HepG2 (cell line): ENCODE data around the gene ZNF211. TPM values are rescaled to one million over a fixed set of nuclear protein-coding genes. Genes with fewer than 3 reads are reported as not detected.

ENCODE experiments used
- ELF1 ChIP-seq: sonication (generic); formaldehyde crosslinking; IDR thresholded peaks from 2 replicates; pipeline ENCODE4 v1.4.0; 2020; ENCODE audit warnings: missing genetic modification reagents
- GATAD1 ChIP-seq: IDR thresholded peaks from 2 replicates; pipeline ENCODE4 v1.6.1; 2016; ENCODE audit warnings: missing genetic modification reagents, missing compliant biosample characterization
- HNF1A ChIP-seq, 2 experiments: sonication (generic) in 1 of 2; formaldehyde crosslinking in 1 of 2; IDR thresholded peaks; 2 replicates each; pipeline versions ENCODE4 v1.4.0 to v1.6.1; 2016 to 2020; ENCODE audit warnings: borderline replicate concordance in 1 of 2, low read depth in 1 of 2, mild to moderate bottlenecking in 1 of 2, missing genetic modification reagents in 1 of 2
- HOXA3 ChIP-seq: sonication (generic); formaldehyde crosslinking; IDR thresholded peaks from 2 replicates; pipeline ENCODE4 v1.5.0; 2020; ENCODE audit warnings: missing genetic modification reagents
- IRF2 ChIP-seq: IDR thresholded peaks from 2 replicates; pipeline ENCODE4 v1.6.1; 2018; ENCODE audit warnings: missing genetic modification reagents, missing compliant biosample characterization
- NRL ChIP-seq: sonication (generic); formaldehyde crosslinking; IDR thresholded peaks from 2 replicates; pipeline ENCODE4 v1.5.0; 2020; ENCODE audit warnings: missing genetic modification reagents, mild to moderate bottlenecking, moderate library complexity, borderline replicate concordance
- POLR2G ChIP-seq: fragments of 200-400 bp; formaldehyde crosslinking; IDR thresholded peaks from 2 replicates; pipeline ENCODE4 v1.6.1; 2018; ENCODE audit warnings: mild to moderate bottlenecking, low read depth, low read length, moderate library complexity
- TAF1 ChIP-seq: sonication (generic); formaldehyde crosslinking; IDR thresholded peaks from 2 replicates; pipeline ENCODE4 v1.4.0; 2020; ENCODE audit warnings: missing genetic modification reagents
- ZFX ChIP-seq: sonication (generic); formaldehyde crosslinking; IDR thresholded peaks from 2 replicates; pipeline ENCODE4 v1.4.0; 2020; ENCODE audit warnings: mild to moderate bottlenecking, low read depth, missing genetic modification reagents, moderate library complexity
- ZNF251 ChIP-seq: sonication (generic); formaldehyde crosslinking; IDR thresholded peaks from 2 replicates; pipeline ENCODE4 v1.9.0; 2021; ENCODE audit warnings: mild to moderate bottlenecking, missing genetic modification reagents
- ZNF256 ChIP-seq: sonication (generic); formaldehyde crosslinking; conservative IDR thresholded peaks from 2 replicates; pipeline ENCODE4 v1.4.0; 2020; ENCODE audit warnings: missing genetic modification reagents
- ZNF556 ChIP-seq: sonication (generic); formaldehyde crosslinking; IDR thresholded peaks from 2 replicates; pipeline ENCODE4 v1.4.0; 2020; ENCODE audit warnings: mild to moderate bottlenecking, missing genetic modification reagents, borderline replicate concordance
- ZNF569 ChIP-seq: sonication (generic); formaldehyde crosslinking; IDR thresholded peaks from 2 replicates; pipeline ENCODE4 v1.5.0; 2020; ENCODE audit warnings: mild to moderate bottlenecking, missing genetic modification reagents, moderate library complexity, borderline replicate concordance
- ZNF883 ChIP-seq: sonication (generic); formaldehyde crosslinking; IDR thresholded peaks from 2 replicates; pipeline ENCODE4 v1.5.1; 2020; ENCODE audit warnings: mild to moderate bottlenecking, missing genetic modification reagents; ENCODE audit errors: not compliant biosample characterization
- polyA plus RNA-seq, 8 experiments: library from polyadenylated mRNA; depleted of rRNA in 3 of 8; stranded (reverse) in 7 of 8; unstranded in 1 of 8; fragments of >200 nt; fragmentation: Illumina TruSeq in 4 of 8; extraction: Trizol in 4 of 8; gene quantifications; 2 replicates each; pipeline versions ENCODE4 v1.2.1 to v1.2.3, GENCODE V29; 2011 to 2016; ENCODE audit warnings: low read depth in 4 of 8, missing spikeins in 1 of 8, mixed read lengths in 1 of 8; ENCODE audit not compliant: insufficient read depth in 1 of 8
- total RNA-seq, 5 experiments: library from RNA; depleted of rRNA; stranded (reverse); fragments of >200 nt; fragmentation: Illumina TruSeq; extraction: Trizol; gene quantifications; 2 replicates each; pipeline ENCODE4 v1.2.3, GENCODE V29; 2016; ENCODE audit warnings: low read depth in 1 of 5
- TF ChIP-seq, protein P1 (sequence below): sonication (generic); formaldehyde crosslinking; IDR thresholded peaks from 2 replicates; pipeline ENCODE4 v1.5.0; 2020; ENCODE audit warnings: mild to moderate bottlenecking, missing genetic modification reagents, moderate library complexity
- TF ChIP-seq, protein P2 (sequence below): sonication (generic); formaldehyde crosslinking; IDR thresholded peaks from 2 replicates; pipeline ENCODE4 v1.4.0; 2020; ENCODE audit warnings: missing genetic modification reagents, low read depth, mild to moderate bottlenecking, borderline replicate concordance
- TF ChIP-seq, protein P3 (sequence below): sonication (generic); formaldehyde crosslinking; IDR thresholded peaks from 2 replicates; pipeline ENCODE4 v1.8.0; 2022; ENCODE audit warnings: missing genetic modification reagents, low read depth, mild to moderate bottlenecking, borderline replicate concordance
- TF ChIP-seq, protein P4 (sequence below): IDR thresholded peaks from 2 replicates; pipeline ENCODE4 v1.6.1; 2016; ENCODE audit warnings: missing compliant biosample characterization, missing genetic modification reagents, borderline replicate concordance

Gene ZNF211
- total and polyA plus RNA-seq, 2 of the 13 experiments (the other 11 are each of a cell fraction or from before 2014, with no cell fraction given), result 9.9 to 11.2 TPM

GRCh38 chr19:57583521-57584416 lies 49.2 kb upstream of the ZNF211 start, which contains the start of gene ZIK1 (continued):
- no peak for TF ChIP-seq HNF1A (IDR thresholded peaks at IDR 0.05; ENCODE audit: low read depth)
- TF ChIP-seq HNF1A (CRISPR knock-in tag; IDR thresholded peaks at IDR 0.05; ENCODE audit: borderline replicate concordance), result no peak; the same call in 1 of the 2 replicates
- TF ChIP-seq TAF1 (CRISPR knock-in tag), result peak; percentile 18; the same call in 1 of the 2 replicates
- TF ChIP-seq, protein P1, sequence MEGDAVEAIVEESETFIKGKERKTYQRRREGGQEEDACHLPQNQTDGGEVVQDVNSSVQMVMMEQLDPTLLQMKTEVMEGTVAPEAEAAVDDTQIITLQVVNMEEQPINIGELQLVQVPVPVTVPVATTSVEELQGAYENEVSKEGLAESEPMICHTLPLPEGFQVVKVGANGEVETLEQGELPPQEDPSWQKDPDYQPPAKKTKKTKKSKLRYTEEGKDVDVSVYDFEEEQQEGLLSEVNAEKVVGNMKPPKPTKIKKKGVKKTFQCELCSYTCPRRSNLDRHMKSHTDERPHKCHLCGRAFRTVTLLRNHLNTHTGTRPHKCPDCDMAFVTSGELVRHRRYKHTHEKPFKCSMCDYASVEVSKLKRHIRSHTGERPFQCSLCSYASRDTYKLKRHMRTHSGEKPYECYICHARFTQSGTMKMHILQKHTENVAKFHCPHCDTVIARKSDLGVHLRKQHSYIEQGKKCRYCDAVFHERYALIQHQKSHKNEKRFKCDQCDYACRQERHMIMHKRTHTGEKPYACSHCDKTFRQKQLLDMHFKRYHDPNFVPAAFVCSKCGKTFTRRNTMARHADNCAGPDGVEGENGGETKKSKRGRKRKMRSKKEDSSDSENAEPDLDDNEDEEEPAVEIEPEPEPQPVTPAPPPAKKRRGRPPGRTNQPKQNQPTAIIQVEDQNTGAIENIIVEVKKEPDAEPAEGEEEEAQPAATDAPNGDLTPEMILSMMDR (CRISPR knock-in tag), result peak; percentile 46
- TF ChIP-seq, protein P2, sequence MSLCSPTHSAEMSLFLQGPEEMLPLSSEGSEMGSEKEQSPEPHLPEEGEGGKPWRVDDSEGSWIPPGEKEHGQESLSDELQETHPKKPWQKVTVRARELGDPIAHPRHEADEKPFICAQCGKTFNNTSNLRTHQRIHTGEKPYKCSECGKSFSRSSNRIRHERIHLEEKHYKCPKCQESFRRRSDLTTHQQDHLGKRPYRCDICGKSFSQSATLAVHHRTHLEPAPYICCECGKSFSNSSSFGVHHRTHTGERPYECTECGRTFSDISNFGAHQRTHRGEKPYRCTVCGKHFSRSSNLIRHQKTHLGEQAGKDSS (CRISPR knock-in tag), result no peak
- TF ChIP-seq POLR2G, result peak; percentile 38; the same call in 1 of the 2 replicates
- peak; percentile 63 for TF ChIP-seq HOXA3 (CRISPR knock-in tag)
- no peak for TF ChIP-seq NRL (CRISPR knock-in tag)
- TF ChIP-seq GATAD1 (CRISPR knock-in tag), result peak; percentile 83
- TF ChIP-seq ZNF556, result 0 out of 2 replicates have a peak, but pooled peaks have one; percentile 30
- TF ChIP-seq ZNF256 (CRISPR knock-in tag), result no peak
- TF ChIP-seq, protein P3, sequence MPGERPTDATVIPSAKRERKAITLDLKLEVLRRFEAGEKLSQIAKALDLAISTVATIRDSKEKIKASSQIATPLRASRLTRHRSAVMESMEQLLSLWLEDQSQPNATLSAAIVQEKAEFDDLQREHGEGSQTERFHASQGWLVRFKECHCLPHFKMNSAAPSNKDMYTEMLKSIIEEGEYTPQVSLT (CRISPR knock-in tag), result no peak
- peak; percentile 38; the same call in 1 of the 2 replicates for TF ChIP-seq ELF1 (CRISPR knock-in tag)
- no peak for TF ChIP-seq ZNF251 (CRISPR knock-in tag)
- TF ChIP-seq, protein P4, sequence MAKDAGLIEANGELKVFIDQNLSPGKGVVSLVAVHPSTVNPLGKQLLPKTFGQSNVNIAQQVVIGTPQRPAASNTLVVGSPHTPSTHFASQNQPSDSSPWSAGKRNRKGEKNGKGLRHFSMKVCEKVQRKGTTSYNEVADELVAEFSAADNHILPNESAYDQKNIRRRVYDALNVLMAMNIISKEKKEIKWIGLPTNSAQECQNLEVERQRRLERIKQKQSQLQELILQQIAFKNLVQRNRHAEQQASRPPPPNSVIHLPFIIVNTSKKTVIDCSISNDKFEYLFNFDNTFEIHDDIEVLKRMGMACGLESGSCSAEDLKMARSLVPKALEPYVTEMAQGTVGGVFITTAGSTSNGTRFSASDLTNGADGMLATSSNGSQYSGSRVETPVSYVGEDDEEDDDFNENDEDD, result peak; percentile 80; the same call in 1 of the 2 replicates
- TF ChIP-seq ZNF883 (CRISPR knock-in tag), result peak; percentile 47
- TF ChIP-seq IRF2, result 0 out of 2 replicates have a peak, but pooled peaks have one; percentile 35
- no peak for TF ChIP-seq ZNF569 (CRISPR knock-in tag)
- peak; percentile 62 for TF ChIP-seq ZFX
